Cardiac fibroblast (primary cell): ENCODE data around the gene RGS21.
A peak's percentile ranks its signal among the peaks of the same experiment; 100 is the strongest.

Source experiments
- DNase-seq, 2 donors: peaks; one replicate each; pipeline versions ENCODE4 v3.0.0 to v3.0.0-alpha.2; 2010; ENCODE audit warnings: low read depth in 2 of 2
- H3K4me3 ChIP-seq, 2 donors: replicated peaks in 1 of 2; 1 replicate in 1 of 2; 2 replicates in 1 of 2; pipeline ENCODE4 v1.5.1; 2011; ENCODE audit warnings: low read depth in 2 of 2, low read length in 2 of 2, mild to moderate bottlenecking in 2 of 2, moderate library complexity in 1 of 2
- CTCF ChIP-seq: IDR thresholded peaks from one replicate; pipeline ENCODE4 v1.5.1; 2011; ENCODE audit warnings: low read depth, mild to moderate bottlenecking, low read length, inconsistent platforms

The RGS21 gene

DNA sequence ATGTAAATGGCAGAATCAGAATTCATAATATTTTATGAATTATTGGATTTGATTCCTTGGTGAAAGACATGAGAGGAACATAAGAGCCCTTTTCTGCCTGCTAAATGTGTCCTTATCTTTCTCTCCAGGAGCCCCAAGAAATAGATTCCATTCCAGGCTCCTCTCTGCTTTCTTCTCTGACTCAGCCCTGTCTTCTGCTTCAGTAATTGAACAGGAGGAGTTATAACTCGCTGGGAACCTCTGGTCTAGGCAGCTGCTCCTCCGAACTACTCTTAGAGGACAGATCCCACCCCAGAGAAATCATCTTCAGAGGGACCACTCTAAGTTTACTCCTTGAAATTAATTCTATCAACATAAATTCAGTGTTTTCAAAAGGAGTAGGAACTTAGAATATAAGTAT is 78.4 kb downstream of the RGS21 start:
- no peak for TF ChIP-seq CTCF
- DNase-seq = no peak
- H3K4me3 ChIP-seq = no peak overlapping the region

- TF ChIP-seq CTCF = no peak
- DNase-seq = no peak
Measured at GRCh38 chr1:192395895-192396294, 79.1 kb downstream of the RGS21 start.

GRCh38 chr1:192399161-192399560 is 82.4 kb downstream of the RGS21 start:
- DNase-seq = no peak
- no peak for TF ChIP-seq CTCF
- H3K4me3 ChIP-seq = no peak overlapping the region

More at GRCh38 chr1:192395895-192396294, 79.1 kb downstream of the RGS21 start:
- no peak overlapping the region for H3K4me3 ChIP-seq

DNA sequence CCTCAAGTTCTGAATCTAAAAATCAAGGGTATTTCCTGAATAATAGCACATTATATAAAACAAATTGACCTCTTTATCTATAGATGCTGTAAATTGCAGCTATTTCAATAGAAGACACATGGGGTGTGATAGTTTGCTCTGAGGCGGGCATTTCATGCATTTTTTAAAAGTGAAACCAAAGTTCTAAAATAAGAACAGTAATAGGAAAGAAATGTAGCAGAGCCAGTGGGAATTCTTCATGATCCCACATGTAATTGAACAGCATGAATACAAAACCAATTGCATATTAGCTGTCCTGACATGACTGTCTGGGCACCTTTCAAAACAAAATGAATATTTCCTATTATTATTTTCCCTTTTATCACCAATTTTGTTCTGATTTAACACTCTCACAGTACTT is 85.0 kb downstream of the RGS21 start:
- DNase-seq = peak; percentile 9 to 32
- no peak overlapping the region for H3K4me3 ChIP-seq
- no peak for TF ChIP-seq CTCF

GRCh38 chr1:192402571-192402970 is 85.8 kb downstream of the RGS21 start:
- no peak overlapping the region for H3K4me3 ChIP-seq
- no peak for DNase-seq
- no peak for TF ChIP-seq CTCF

DNA sequence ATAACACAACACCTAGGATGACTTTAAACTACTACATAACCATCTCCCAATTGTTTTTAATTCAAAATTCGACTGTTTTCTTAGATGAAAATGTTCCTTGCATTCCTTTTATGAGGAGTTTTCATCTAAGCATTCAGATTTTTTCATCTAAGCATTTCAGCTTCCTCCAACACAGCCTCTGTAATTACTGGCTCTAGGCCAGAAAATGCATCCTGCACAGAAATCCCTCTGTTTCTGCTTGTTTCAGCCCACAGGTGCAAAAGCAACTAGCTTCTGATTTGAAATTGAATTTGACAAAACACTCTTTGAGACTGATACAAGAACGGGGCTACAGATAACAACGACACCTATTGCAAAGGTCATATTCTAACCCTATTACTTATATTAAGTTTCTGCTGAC is 90.4 kb downstream of the RGS21 start:
- DNase-seq = no peak
- no peak for TF ChIP-seq CTCF
- no peak overlapping the region for H3K4me3 ChIP-seq
